Endothelial cell of umbilical vein (primary cell): ENCODE results near the gene EIF2D.

ENCODE experiments used
- EZH2 ChIP-seq: IDR thresholded peaks from 2 replicates; pipeline ENCODE4 v1.6.1; 2012; ENCODE audit warnings: borderline replicate concordance, low read depth, mild to moderate bottlenecking, moderate library complexity, low read length, inconsistent platforms; ENCODE audit not compliant: severe bottlenecking
- POLR2A ChIP-seq: IDR thresholded peaks from 2 replicates; pipeline ENCODE4 v1.6.1; 2012; ENCODE audit warnings: low read depth, mild to moderate bottlenecking, control low read depth, low read length
- POLR2AphosphoS5 ChIP-seq: IDR thresholded peaks from 2 replicates; pipeline ENCODE4 v1.6.1; 2012; ENCODE audit warnings: low read depth, mild to moderate bottlenecking, control low read depth, low read length, moderate library complexity; ENCODE audit not compliant: insufficient read depth
- TF ChIP-seq, protein P1 (sequence below), 2 donors: IDR thresholded peaks; 1 replicate in 1 of 2; 2 replicates in 1 of 2; pipeline ENCODE4 v1.5.1; 2011; ENCODE audit warnings: low read length in 2 of 2, mild to moderate bottlenecking in 2 of 2, moderate library complexity in 2 of 2, control low read depth in 1 of 2, inconsistent platforms in 1 of 2, low read depth in 1 of 2; ENCODE audit not compliant: insufficient read depth in 1 of 2; ENCODE audit errors: extremely low read depth in 1 of 2
- TF ChIP-seq, protein P2 (sequence below): IDR thresholded peaks from 2 replicates; pipeline ENCODE4 v1.6.1; 2011; ENCODE audit not compliant: insufficient read depth, insufficient read length

GRCh38 chr1:206637605-206638004, 25.3 kb upstream of the EIF2D start:
- TF ChIP-seq, protein P1, sequence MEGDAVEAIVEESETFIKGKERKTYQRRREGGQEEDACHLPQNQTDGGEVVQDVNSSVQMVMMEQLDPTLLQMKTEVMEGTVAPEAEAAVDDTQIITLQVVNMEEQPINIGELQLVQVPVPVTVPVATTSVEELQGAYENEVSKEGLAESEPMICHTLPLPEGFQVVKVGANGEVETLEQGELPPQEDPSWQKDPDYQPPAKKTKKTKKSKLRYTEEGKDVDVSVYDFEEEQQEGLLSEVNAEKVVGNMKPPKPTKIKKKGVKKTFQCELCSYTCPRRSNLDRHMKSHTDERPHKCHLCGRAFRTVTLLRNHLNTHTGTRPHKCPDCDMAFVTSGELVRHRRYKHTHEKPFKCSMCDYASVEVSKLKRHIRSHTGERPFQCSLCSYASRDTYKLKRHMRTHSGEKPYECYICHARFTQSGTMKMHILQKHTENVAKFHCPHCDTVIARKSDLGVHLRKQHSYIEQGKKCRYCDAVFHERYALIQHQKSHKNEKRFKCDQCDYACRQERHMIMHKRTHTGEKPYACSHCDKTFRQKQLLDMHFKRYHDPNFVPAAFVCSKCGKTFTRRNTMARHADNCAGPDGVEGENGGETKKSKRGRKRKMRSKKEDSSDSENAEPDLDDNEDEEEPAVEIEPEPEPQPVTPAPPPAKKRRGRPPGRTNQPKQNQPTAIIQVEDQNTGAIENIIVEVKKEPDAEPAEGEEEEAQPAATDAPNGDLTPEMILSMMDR (IDR thresholded peaks at IDR 0.05; ENCODE audit: extremely low read depth in 1 of 2, insufficient read depth in 1 of 2, low read depth in 1 of 2, low read length in 2 of 2) = no peak
- TF ChIP-seq POLR2A (no peak), POLR2AphosphoS5 (no peak), EZH2 (no peak)
- TF ChIP-seq, protein P2, sequence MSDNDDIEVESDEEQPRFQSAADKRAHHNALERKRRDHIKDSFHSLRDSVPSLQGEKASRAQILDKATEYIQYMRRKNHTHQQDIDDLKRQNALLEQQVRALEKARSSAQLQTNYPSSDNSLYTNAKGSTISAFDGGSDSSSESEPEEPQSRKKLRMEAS = no peak
